Amniotic stem cell (primary cell): ENCODE results near the gene IQCF5.
"Not testable (repeated sequence)": the region's sequence is repeated elsewhere in the genome, so short reads cannot be mapped to it uniquely, and the experiment has no call there.

ENCODE experiments used
- DNase-seq: peaks from one replicate; lab custom pipeline; 2025; lab: John Stamatoyannopoulos, UW

Gene IQCF5

GRCh38 chr3:51875501-51875900 lies at the start of gene IQCF5:
Gene IQCF5, minus strand, starts transcription at chr3:51875601. Its CDS starts 70 bp downstream, at chr3:51875531.
- no peak for DNase-seq

GRCh38 chr3:51921081-51921578 lies 45.7 kb upstream of the IQCF5 start:
- no peak for DNase-seq

- DNase-seq = no peak
Measured at GRCh38 chr3:51916418-51916817, 41.0 kb upstream of the IQCF5 start.

- no peak for DNase-seq
Measured at GRCh38 chr3:51908026-51908425, 32.6 kb upstream of the IQCF5 start.

DNA sequence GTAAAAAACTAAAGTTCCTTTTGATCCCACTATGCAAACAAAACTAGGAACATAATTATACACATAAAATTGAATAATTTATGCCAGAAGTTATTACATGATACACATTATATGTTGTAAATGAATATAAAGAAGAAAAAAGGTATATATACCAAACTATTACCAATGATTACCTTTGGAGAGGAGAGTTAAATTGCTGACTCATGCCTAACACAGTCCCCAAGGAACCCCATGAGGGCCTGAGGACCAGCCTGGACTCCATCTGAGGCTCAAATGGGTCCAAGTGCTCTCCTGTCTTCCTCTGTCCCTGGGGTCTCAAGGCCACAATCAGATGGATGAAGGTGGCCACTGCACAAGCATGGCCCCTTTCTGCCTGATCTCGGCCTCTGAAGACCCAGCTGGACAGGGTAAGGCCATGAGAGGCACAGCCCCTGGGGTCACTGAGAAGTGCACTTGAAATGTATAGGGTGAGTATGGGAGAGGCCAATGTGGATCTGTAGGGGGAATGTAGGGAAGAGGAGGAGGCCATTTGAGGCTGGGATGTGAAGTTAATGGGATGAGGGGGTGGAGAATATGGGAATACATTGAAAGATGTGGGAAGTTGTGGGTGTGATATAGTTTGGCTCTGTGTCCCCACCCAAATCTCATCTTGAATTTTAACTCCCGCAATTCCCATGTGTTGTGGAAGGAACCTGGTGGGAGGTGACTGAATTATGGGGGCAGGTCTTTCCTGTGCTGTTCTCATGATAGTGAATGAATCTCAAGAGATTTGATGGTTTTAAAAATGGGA lies 28.8 kb upstream of the IQCF5 start:
- no peak for DNase-seq

DNA sequence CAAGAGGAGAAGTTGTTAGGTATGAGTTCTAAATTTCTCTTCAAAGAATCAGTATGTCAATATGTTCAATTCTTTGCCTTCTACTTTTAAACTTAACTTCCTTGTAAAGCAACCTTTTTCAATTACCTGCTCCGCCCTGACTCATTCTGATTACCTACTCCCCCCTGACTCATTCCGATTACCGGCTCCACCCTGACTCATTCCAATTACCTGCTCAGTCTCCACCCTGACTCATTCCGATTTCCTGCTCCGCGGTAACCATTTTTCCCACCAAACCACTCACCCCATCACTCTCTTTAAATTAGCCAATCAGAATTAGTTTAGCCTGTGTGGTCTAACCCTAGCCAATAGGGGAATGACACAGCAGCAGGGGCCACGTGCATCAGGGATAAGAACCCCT lies 27.0 kb upstream of the IQCF5 start:
- not testable (repeated sequence) for DNase-seq

GRCh38 chr3:51900043-51900442 lies 24.6 kb upstream of the IQCF5 start:
- not testable (repeated sequence) for DNase-seq

DNA sequence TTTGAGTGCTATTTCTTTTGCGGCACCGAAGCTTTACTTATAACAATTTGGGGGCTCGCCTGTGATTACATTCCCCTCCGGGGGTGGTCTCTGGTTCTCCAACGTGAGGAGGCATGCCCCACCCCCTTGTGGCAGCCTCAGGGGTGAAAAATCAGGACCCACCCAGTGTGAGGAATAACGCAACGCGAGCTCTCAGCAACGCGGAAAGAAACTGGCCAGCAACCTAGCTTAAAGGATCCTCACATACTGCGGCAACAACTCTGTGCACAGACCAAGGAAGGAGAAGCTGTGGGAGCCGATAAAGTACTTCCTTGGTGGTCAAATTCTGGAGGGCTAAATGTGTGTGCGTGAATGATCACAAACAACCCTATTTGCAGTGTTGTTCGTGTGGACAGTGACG lies 22.0 kb upstream of the IQCF5 start:
- DNase-seq = no peak

DNA sequence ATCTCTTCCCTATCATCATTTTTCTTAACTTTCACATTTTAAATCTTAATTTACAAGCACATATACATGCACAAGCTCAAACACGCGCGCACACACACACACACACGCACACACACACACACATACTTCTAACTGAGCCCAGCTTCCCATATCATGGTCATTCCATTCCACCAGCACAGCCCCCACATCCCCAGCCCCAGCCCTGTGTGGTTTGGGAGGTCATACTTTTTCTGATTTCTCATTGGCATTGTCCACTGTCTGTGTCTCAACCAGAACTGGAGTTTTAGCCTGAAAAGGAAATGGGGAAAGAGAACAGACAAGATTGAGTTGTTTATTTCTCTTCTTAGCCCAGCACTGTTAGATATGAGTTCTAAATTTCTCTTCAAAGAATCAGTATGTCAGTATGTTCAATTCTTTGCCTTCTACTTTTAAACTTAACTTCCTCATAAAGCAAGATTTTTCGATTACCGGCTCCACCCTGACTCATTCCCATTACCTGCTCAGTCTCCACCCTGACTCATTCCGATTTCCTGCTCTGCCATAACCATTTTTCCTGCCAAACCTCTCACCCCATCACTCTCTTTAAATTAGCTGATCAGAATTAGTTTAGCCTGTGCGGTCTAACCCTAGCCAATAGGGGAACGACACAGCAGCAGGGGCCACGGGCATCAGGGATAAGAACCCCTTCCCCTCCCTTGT lies 21.4 kb upstream of the IQCF5 start:
- DNase-seq = no peak

DNA sequence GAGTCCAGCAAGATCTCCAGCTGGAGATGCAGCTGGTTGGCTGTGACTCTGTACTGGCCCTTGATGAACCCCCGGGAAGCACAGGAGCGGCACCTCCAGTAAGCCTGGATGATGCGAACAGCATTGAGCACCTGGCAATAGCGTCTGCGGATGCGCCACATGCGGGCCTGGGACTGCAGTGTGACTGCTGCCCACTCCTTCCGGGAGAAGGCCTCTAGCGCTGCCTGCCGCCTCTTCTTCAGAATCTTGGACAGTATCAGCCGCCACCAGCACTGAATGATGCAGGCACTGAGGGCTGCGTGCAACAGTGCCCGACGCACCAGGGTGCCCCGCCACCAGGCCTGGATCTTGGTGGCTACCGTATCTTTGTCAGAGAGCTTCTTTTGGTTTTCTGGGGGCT lies 19.5 kb upstream of the IQCF5 start:
- DNase-seq = no peak

GRCh38 chr3:51894391-51894790 lies 19.0 kb upstream of the IQCF5 start:
- no peak for DNase-seq

DNA sequence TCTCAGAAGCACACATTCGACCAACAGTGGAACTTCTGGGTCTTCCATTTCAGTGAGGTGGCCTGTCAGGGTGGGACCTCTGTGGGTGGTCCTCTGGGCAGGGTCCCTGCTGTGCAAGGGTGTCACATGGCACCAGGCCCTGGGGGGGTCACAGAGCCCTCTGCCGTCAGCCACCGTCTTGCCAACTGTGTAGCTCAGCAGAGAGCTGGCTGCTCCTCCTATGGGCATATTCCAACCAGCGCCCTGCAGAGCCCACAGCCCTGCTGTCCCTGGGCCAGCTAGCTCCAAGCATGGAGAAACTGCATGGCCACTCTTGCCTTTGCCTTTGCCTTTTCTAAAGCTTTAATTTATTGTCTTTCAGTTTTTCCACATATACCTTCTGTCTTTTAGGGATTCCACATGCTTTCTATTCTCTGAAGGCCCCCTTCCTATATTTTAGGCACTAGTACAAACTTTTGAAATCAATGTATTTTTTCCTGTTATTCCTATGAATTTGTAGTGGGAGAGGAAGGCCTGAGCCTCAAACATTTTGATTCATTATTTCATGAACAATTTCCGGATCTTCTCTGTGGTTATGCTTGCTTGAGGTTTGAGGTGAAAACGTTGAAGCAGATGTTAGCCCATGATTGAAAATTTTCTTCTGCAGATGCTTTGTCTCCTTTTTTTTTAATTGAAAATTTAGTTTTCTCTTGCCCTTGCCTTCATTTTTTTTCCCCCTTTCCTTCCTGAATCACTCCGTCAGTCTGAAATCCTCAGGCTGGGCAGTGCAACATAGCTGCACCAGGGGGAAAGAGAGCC lies 16.0 kb upstream of the IQCF5 start:
- DNase-seq = no peak

DNA sequence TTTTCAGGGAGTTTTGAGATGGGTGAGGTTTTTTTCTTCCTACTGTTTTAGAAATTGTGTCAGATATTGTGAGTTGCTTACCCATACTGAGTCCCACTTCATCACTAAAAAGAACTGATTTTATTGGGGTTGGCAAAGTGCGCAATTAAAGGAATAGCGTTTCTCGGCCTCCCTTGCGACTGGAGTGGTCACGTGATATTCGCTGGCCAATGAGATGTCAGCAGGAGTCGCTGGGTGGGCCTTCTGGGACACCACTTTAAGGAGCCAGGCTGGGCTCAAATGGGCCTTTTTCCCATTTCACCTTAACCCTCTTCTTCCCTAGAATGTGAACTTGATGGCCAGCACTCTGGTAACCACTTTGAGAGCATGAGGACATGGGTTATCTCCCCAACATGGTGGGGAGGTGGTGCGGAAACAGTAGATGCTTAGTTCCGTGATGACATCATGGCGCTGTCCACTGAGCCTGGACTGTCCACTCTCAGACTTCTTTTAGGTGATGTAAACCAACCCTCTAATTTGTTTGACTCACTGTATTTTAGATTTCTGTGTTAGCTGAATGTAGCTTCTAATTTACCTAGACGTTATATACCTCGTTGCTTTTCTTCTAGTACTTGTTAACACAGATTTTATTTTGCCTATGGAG lies 13.2 kb upstream of the IQCF5 start:
- DNase-seq = no peak

- DNase-seq = no peak
Measured at GRCh38 chr3:51887620-51888019, 12.2 kb upstream of the IQCF5 start.

DNA sequence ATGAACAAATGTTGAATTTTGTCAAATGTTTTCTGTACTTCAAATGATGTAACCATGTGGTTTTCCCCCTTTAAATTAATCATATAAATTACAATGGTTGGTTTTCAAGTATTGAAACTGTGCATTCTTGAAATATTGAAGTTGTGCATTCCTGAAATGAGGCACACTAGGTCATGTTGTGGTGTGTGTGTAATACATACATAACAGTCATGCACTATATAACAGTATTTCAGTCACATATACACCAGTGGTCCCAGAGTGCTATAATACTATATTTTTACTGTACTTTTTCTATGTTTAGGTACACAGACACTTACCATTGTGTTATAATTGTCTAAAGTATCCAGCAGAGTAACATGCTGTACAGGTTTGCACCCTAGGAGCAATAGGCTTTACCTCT lies 11.0 kb upstream of the IQCF5 start:
- DNase-seq = no peak

DNA sequence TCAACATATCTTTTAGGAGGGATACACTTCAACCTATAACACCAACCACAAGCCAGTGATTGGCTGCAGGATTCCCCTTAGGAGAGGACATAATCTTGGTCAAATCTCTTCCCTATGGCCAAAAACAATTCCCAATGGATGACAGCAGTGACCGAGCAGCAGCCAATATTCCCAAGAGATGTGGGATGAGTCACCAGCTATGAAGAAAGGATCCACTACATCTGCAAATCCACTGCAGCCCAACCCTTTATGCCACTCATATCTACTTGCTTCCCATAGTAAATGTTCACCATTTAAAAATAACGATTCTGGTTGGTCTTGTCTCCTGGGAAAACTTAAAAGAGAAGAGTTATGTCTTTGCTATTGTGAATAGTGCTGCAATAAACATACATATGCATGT lies 4.5 kb upstream of the IQCF5 start:
- no peak for DNase-seq

DNA sequence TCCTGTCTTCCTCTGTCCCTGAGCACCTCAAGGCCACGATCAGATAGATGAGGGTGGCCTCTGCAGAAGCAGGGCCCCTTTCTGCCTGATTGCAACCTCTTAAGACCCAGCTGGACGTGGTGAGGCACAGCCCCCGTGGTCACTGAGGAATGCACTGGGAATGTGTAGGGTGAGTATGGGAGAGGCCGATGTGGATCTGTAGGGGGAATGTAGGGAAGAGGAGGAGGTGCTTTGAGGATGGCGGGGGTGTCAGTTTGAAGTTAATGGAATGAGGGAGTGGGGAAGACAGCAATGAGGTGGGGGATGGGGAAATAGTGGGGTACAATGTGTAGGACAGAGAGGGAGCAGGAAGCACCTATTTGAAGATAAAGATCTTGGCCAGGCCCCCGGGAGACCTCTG lies 785 bp upstream of the IQCF5 start:
- no peak for DNase-seq

GRCh38 chr3:51874889-51875288 lies 512 bp downstream of the IQCF5 start:
- no peak for DNase-seq

DNA sequence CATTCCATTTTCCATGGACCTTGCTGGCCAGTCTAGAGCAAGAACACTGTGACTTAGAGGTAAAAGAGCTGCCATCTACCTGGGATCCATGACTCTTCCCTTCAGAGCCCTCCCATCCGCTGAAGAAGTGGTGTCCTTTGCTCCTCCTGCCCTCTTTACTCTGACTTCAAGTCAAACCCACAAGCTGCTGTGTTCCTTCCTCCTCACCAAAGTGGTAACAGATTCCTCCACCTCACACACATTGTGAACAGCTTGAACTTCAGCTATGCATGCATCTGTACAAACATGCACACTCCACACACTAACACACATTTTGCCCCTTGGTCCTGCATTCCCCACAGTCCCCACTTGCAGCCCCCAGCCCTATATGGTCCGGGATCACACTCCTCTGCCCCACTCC lies 990 bp downstream of the IQCF5 start:
- DNase-seq = no peak

DNA sequence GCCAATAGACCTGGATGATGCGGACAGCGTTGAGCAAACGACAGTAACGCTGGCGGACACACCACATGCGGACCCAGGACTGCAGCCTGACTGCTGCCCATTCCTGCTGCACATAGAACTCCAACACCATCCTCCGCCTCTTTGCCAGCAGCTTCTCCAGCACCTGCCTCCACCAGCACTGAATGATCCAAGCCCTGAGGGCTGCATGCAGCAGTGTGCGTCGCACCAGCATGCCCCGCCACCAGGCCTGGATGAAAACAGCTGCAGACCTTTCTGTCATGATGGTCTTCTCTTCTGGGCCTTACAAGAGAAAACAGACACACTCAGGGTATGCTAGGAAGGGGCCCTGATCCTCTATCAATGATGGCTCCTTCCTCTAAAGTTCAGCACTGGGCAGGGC lies 1.5 kb downstream of the IQCF5 start:
- DNase-seq = no peak

GRCh38 chr3:51873253-51873766 lies 2.1 kb downstream of the IQCF5 start:
- DNase-seq = no peak

DNA sequence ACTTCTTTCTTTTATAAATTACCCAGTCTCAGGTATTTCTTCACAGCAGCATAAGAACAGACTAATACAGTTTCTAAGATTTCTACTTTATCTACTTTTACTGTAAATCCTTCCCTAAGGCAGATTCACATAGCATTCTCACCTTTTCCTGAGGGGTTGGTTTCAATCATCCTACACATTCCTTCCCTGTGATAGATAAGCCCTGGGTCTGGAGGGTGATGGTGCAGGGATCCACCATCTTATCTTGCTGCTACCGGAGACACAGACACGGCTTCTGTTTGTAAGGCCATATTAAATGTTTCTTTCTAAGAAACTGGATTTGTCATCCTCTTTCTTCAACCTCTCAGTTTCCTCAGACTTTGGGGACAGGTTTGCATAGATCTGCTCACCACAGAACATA lies 6.1 kb downstream of the IQCF5 start:
- DNase-seq = no peak
